CD4-positive, alpha-beta T cell treated with Interleukin-2 at 100 ng/mL for 4 hours (primary cell): Measurements from ENCODE around the gene LRRC8B.

Experiments used
- DNase-seq: peaks from one replicate; pipeline ENCODE4 v3.0.0-alpha.2; 2020; ENCODE audit warnings: low spot score

Gene LRRC8B

GRCh38 chr1:89547563-89548116 lies 23.0 kb downstream of the LRRC8B start:
- no peak for DNase-seq

DNA sequence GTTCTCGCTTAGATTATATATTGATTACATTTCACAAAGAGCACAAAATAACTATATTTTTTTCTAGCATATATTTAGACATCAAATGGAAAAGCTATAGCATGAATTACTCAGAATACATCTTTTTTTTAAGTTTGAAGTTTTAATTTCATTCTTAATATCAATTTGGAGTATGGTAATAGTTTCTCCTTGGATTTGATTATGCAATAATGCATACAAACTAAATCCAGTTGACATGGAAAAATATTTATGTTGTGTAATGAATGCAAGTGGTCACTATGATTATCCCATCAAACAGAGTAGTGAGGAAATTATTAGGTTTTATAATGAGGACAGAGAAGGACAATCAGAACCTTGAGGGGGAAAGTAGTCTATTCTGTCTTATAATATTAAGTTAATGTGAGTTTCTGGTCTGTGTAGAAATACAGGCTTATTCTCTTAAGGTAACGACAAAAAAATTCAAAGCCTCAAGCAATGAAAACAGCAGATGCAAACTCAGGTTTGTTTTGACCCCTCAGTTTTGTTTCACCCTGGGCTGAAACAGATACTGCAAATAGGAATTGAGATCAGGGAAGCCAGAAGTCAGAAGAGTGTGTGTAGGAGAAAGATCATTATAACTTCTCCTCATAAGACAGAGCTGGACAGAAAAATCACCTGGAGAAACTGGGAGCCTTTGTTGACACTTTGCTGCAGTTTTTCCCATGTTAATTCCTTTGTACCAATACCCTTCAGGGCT lies 23.7 kb downstream of the LRRC8B start:
- no peak for DNase-seq

DNA sequence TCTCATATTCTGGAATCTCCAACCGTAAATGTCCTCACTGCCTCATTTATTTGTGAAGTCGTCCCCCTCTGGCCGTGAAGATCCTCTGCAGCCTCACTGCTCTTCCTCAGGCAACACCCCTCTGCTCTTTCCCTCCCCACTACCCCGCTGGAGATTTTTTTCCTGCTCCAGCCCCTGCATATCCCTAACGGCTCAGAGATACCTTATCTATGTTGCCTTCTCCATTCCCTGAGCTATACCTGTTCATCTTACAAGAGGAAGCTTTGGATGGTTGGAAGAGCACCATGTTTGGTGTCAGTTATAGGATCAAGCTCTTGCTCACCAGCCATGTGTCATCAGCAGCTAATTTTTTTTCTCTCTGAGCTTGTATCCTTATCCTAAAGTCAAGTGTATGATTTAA lies 26.4 kb downstream of the LRRC8B start:
- DNase-seq = no peak

DNA sequence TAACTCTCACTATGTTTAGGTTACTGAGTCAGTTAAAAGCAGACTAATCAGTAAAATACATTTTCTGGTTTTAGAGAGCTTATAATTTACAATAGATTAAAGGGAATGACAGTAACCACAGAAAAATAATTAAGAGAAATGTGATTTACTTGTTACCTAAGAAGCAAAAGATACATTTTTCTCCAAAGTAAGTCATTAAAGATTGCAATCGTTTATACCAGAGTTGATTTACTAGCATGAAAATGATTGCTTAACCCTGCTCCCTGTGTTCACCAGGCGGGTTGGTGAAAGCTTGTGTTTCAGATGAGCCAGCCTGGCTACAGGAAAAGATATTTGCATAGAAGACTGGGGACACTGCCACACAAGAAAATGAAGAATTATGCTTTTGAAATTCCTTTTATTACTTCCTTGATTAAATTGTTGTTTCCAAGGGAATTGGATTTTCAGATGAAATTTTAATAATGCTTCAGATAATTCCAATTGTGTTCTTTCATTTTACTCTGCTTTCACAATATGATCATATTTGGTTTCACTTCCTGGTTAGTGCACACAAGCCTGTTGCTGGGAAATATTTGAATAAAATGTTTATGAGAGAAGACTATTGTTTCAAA lies 27.9 kb downstream of the LRRC8B start:
- DNase-seq = no peak

GRCh38 chr1:89553157-89553556 lies 28.5 kb downstream of the LRRC8B start:
- no peak for DNase-seq

- DNase-seq = no peak
Observed at GRCh38 chr1:89555550-89555949, 30.9 kb downstream of the LRRC8B start.

- DNase-seq = no peak
Observed at GRCh38 chr1:89556726-89557444, 32.3 kb downstream of the LRRC8B start.

GRCh38 chr1:89557445-89557825 lies 32.8 kb downstream of the LRRC8B start:
- DNase-seq = no peak

DNA sequence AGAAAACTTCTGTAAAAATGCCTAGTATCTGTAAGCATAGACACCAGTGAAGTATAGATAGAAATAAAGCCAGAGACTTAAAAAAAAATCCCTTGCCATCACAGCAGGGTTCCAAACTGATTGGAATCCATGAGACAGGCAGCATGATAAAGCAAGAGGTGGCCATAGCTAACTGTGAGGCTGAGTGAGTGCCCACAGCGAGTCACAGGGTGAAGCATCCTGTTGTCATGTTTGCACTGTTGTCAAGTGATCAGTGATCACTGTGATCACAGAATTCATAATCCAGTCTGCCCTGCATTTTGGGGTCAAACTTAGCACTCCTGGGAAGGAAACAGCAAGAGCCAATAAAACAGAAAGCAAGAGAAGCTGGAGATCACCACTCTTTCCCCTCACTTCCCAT lies 33.3 kb downstream of the LRRC8B start:
- no peak for DNase-seq

GRCh38 chr1:89563957-89564604 lies 39.5 kb downstream of the LRRC8B start:
- no peak for DNase-seq

- no peak for DNase-seq
Observed at GRCh38 chr1:89565521-89565920, 40.9 kb downstream of the LRRC8B start.

GRCh38 chr1:89566761-89567174 lies 42.1 kb downstream of the LRRC8B start:
- no peak for DNase-seq

- no peak for DNase-seq
Observed at GRCh38 chr1:89567797-89568196, 43.2 kb downstream of the LRRC8B start.

- DNase-seq = no peak
Observed at GRCh38 chr1:89573410-89573809, 48.8 kb downstream of the LRRC8B start.

GRCh38 chr1:89574621-89575020 lies 50.0 kb downstream of the LRRC8B start:
- DNase-seq = no peak

- DNase-seq = no peak
Observed at GRCh38 chr1:89575207-89575606, 50.6 kb downstream of the LRRC8B start.

DNA sequence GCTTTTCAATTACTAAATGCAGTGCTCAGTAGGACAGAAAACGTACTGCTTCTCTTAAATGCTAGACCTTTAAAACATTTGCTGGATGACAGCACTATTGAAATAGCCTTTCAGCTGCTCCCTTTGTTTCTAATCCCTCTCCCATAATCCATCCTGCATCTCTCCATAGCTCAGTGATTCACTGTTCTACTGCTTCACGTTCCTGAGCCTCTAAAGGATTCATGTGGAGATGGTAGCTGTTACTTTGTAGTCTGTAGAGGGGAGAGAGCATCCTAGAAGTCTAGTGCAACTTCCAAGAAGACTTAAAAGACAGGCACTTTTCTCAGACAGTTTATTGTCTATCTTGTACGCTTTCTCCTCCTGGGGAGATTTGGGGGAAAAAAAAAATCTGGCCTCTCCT lies 51.4 kb downstream of the LRRC8B start:
- no peak for DNase-seq

GRCh38 chr1:89578151-89578550 lies 53.5 kb downstream of the LRRC8B start:
- DNase-seq = no peak

DNA sequence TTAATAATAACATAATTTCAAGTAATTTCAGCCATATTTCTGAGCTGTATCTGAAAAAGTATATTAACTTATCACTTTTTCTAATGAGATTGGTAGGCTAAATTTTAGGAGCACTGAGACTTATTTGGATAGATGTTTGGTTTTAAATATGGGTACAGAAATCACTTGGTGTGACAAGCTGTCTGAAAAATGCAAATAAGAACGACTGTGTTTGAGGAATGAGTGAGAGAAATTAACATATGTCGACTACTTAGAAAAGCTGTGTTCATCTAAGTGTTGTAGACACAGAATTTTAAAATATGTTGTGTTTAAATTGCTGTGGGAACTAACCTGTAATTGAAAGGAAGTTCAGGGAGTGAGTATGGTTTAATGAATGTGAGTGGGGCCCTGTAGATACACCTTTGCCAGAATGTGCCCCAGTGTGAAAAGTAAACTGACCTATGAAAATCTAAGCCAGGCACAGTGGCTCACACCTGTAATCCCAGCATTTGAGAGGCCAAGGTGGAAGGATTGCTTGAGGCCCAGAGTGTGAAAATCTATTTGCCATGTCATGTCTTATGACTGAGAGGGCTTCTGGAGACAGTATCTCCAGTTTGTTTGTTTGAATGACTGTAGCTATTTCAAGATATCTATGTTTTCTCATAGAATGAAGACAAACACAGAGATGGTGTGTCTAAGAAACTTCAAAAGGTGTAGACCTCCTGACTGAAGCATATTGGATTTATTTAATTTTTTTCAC lies 54.5 kb downstream of the LRRC8B start:
- DNase-seq = no peak

GRCh38 chr1:89580036-89580435 lies 55.4 kb downstream of the LRRC8B start:
- DNase-seq = no peak

DNA sequence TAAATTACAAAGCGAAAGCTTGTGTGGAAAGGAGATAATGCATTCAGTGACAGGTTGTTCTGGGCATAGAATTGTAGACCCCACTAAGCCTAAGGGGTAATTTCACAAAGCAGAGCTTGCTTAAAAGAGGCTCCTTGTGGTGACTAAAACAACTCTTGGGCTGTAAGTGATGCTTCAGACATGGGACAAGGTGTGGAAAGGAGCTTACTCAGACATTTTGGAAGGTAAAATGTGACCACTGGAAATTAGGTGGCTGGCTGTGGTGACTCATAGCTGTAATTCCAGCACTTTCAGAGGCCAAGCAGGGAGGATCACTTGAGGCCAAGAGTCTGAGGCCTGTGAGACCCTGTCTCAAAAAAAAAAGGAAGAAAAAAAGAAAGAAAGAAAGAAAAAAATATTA lies 57.2 kb downstream of the LRRC8B start:
- no peak for DNase-seq

- DNase-seq = no peak
Observed at GRCh38 chr1:89582571-89582970, 57.9 kb downstream of the LRRC8B start.
